HEK293 (cell line): ENCODE data around the gene CDKN3.

Experiments used
- CTCF ChIP-seq: fragments of 450-650 bp; formaldehyde crosslinking; IDR thresholded peaks from 2 replicates; pipeline ENCODE4 v1.5.1; 2016; ENCODE audit warnings: missing biosample characterization, missing genetic modification characterization
- ZNF274 ChIP-seq, 2 experiments: fragments of 200-500 bp in 1 of 2; fragments of 450-650 bp in 1 of 2; sonication (Bioruptor generic) in 1 of 2; formaldehyde crosslinking in 1 of 2; IDR thresholded peaks; 2 replicates each; pipeline versions ENCODE4 v1.5.1 to v1.6.1; 2014 to 2016; ENCODE audit warnings: borderline replicate concordance in 1 of 2, inconsistent platforms in 1 of 2, low read length in 1 of 2, missing biosample characterization in 1 of 2, missing genetic modification characterization in 1 of 2
- ZNF747 ChIP-seq: fragments of 450-650 bp; formaldehyde crosslinking; IDR thresholded peaks from 2 replicates; pipeline ENCODE4 v1.5.1; 2016; ENCODE audit warnings: missing biosample characterization, missing genetic modification characterization
- ZNF785 ChIP-seq: fragments of 450-650 bp; formaldehyde crosslinking; IDR thresholded peaks from 2 replicates; pipeline ENCODE4 v1.5.1; 2016; ENCODE audit warnings: missing biosample characterization, missing genetic modification characterization

- TF ChIP-seq CTCF (tag by site-specific recombination) = no peak
- TF ChIP-seq ZNF747 (tag by site-specific recombination) = no peak
- TF ChIP-seq ZNF274 (IDR thresholded peaks at IDR 0.05; ENCODE audit: low read length) = no peak
- TF ChIP-seq ZNF274 (tag by site-specific recombination; IDR thresholded peaks at IDR 0.05; ENCODE audit: borderline replicate concordance) = no peak
- no peak for TF ChIP-seq ZNF785 (tag by site-specific recombination)
Observed at GRCh38 chr14:54368291-54368690, 28.5 kb upstream of the CDKN3 start.
